ENCODE results near the gene APBA2.

Gene APBA2

DNA sequence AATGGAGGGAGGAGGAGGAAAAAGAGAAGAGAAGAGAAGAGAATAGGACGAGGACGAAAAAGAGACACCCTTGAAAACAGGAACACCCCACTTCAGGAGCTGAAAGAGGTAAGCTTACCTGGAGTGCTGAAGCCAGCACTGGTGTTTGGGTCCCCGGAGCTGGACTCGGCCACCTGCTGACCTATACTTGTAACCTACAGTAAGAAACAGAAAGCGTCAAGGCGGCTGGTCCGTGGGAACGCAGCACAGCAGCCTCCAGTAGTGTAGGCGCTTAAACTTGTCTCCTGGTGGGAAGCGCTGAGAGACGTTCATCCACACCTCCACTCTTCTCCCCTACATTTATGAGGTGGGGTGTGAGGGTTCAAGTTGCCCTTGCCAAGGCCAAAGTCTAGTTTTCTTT lies 242.9 kb downstream of the APBA2 start:
- DNase-seq, result no peak

DNA sequence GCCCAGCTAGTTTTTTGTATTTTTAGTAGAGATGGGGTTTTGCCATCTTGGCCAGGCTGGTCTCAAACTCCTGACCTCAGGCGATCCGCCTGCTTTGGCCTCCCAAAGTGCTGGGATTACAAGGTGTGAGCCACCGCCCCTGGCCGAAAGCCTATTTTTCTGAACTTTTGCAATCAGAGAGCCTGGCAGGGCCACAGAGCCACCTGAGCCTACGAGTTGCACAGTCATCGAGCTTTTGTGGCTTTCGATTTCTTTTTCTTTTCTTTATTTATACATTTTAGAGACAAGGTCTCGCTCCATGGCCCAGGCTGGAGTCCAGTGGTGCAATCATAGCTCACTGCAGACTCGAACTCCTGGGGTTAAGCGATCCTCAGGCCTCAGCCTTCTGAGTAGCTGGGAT lies 243.4 kb downstream of the APBA2 start:
- DNase-seq, result no peak

DNA sequence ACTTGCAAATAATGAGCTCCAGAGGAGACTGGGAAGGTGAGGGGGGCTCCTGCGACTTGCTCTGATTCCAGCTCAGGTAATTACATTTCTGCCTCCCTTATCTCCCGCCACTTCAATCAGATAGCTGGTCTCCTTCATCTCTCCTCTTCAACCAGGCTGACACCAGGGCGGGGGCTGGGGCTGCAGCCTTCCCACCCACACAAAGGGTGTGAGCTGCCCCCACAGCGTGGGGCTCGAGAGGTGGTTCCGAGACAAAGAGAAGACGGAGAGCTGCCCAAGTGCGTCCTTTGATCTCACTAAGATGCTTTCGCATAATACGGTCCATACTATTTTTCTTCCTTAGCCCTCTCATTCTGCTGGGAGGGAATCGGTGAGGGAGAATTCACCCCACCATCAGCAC lies 244.2 kb downstream of the APBA2 start:
- DNase-seq, result no peak

DNA sequence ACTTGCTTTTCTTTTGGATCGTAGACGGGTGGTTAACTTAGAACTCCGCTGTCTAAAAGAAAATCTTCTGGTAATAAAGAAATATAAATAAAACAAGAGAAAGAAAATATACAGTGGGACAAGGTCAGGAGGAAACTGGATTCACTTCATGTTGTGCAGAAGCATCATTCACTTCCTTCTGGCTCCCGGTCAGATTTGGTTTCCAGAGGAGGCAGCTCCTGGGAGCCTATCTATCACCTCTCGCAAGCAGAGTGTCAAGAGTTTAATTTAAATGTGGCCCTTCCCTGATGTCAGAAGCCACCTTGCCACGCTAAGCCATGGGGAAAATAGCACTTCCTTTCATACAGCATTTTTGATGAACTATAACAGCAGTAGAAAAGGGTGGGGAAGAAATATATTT lies 244.7 kb downstream of the APBA2 start:
- no peak for DNase-seq

DNA sequence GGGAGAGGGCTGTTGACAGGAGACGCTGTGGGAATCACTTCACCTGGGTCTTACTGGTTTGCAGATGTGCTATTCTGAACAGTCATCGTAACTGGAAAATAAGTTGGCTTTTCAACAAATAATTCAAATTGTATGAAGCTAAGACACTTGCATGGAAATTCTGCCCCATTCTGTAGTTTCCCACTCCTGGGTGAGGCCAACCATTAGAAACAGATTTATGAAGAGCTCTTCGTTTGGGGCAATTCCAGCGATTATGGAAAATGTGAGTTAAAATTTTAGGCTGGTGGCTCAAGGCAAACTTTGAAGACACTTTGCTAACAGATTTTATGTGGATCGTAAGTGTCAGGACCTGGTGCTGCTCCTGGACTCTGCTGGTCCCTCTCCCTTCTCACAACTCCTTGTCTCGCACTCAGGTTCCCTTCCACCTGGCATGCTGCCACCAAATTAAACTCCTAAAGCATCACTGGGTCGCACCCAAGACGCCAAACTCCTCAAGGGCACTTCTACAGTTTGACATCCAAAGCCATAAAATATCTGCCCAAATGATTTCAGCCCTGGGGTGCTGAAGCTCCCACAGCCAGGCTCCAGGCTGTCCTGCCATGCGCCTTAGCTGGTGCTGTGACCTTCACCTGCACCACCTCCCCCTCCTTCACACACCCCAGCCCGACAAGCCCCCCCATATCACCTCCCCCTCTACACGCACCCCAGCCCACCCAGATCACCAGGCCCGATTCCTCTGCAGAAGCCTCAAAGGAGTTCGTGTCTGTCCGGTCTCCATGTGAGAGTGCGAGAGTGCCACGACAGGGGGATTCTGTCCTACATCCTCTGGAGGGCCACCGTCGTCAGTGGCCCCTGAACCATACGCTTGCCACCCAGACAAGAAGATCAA lies 245.4 kb downstream of the APBA2 start:
- no peak for DNase-seq

DNA sequence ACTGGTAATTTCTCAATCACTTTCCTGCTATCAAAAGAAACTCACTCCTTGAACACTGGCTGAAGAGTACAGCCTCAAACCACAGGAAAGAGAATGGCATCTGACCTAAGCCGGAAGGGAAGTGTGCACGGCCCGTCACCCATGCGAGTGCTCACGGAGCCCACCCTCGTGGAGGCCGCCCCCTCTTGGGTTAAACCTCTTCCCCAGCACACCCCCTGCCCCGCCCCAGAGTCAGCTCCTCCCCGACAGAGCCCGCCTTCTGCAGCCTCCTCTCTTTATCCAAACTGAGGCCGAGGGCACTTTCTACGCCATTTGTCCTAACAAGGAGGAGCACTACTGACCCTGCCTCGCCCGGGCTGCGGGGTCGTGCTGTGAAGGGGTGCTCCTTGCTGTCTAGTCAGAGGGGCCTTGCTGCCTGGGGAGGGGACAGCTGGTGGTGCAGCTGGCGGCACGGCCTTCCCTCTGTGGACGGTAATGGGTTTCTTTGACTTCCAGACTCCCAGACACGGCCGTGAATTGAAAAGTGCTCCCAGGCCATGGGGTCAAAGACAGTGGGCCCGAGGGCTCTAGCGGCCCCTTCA lies 246.2 kb downstream of the APBA2 start:
- DNase-seq, result no peak

DNA sequence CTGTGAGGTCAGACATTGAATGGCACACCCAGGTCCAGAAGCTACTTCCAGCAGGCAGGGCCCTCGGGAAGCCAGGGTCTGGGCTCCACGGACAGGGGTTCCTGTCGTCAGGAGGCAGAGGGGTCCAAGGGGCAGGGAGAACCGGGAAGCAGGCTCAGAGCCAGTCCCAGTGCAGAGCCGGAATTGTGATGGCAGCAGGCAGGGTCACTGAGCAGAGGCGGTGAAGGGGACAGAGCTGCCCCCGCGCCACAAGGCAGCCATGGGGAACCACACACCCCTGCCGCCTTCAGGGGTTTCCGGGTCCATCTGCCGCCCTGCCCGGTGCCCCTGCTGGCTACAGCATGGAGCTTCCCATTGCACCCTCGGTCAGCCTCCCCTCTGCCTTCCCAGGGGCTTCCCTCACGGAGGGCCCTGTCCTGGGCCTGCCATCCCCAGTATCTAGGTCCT lies 247.0 kb downstream of the APBA2 start:
- DNase-seq, result no peak

DNA sequence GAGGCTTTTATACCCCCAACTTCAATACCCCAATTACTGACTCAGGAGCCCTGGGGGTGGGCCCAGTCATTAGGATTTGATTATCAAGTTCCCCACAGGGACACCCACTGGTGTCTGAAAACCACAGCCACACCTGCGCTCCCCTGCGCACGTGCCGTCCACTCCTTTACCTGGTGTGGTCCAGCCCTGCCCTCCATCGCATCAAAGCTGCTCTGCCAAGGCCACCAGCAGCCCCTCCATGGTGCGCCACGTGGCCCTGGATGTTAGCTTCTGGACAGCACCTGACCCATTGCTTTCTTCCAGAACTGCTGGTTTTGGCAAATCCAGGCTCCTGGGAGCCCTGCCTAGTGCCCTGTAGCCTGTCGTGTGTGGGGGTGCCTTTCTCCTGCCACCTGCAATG lies 247.5 kb downstream of the APBA2 start:
- DNase-seq, result no peak

DNA sequence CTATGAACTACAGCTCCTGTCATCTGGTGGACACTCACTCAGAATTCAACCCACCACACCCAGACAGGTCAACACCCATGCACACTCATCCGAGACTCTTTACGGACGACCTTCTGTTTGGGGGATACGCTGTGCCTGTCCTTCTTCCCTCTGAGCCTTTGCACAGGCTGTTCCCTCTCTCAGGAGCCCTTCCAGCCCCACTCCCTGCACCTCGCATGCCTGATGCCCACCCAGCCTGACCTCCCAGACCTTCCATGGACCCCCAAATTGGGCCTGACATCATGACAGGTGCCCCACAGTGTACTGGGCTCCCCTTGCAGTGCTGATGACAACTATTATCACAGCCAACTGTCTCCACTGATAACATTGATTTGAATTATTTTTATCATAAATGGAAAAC lies 248.0 kb downstream of the APBA2 start:
- no peak for DNase-seq

DNA sequence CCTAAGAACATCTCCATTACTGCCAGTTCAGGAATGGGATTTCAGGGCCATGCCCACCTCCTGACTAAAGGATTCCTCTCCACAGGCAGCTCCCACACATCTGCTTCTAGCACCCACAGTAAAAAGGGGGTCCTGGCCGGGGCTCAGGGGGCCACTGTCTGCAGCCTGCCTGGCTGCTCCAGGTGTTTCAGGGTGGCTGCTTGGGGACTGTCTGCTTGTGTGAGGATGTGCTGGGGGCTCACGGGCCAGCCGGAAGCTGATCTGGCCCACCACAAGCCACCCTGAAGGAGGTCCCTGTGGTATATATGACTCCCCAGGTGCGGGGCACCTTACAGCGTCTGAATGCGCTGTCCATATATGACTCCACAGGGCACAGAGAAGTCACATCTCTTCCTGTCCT lies 248.5 kb downstream of the APBA2 start:
- no peak for DNase-seq

DNA sequence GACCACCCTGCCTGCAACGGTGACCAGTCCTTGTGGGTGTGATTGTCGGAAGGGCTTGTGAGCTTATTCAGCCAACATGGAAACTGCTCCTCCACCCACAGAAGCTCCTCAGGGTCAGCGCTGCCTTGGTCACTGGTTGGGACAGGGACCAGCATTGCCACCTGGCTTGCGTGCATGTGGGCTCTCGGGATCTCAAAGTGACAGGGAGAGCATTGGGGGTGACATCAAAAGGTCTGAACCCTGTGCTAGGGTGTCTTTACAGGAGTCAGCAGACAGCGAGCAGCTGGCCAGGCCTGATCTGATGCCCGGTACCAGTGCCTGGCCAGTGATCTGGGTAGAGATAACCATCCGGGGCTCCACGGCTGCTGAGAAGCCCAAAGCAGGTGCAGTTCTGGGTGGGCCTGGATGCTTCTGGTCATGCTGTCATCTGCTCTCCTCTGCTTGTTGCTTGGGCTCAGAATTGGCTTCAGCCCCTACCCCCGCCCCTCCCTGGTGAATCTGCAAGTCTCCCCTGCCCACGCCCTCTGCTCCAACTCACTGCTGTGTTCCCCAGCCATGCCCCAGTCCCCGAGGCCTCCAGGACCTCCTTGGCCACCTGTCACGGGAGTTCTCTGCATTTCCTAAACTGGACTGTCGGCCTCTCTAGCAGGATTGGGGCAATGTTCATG lies 249.0 kb downstream of the APBA2 start:
- no peak for DNase-seq

DNA sequence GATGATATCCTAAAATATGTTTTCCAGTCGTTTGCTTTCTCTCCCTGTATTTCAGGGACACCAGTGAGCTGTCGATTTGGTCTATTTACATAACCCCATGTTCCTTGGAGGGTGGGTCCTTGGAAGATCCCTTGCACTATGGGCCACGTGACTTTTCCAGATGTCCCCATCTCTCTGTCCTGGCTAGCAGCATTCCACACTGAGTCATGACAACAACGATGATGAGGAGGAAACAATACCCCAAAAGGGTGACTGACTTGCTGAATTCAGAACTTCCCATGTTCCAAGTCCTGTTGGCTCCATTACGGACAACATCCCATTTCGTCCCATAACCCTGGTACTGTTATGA lies 249.5 kb downstream of the APBA2 start:
- no peak for DNase-seq

DNA sequence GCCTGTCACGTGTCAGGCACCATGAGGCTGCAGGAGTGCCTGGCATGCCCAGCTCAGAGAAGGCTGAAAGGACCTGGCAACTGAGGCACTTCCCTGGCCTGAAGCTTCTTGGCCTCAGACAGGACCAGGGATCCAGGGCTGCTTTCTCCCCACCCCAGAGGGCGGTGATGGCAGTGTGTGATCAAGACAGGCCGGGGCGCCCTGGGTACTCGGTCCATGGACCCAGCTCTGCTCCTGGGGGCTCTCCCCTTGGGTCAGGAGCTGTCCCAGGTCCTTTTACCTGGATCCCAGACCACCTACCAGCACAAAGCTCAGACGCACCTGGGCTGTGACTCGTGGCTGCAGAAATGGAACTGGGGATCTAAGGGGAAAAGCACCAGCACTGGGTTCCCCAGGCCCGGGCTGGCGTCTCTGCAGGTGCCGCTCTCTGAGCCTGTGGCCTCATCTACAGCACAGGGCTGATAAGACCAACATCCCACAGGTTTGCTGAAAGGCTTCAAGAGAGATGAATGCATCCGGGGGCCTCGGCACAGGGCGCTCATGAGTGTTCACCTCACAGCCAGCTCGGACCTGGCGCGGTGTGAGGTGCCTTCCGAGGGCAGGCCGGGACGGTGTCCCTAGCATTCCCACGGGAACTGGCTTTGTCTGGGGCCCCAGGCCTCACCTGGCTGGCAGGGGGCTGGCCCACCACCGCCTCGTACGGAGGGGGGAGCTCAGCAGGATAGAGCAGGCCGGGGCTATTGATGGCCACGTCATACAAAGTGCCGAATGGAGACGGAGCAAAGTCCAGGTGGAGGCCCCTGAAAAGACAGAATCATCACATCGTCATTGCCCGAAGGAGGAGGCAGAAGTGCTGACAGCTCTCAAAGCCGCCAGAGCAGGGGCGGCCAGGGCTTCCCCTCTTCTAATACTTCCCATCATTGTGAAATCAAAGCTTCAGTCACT lies 250.2 kb downstream of the APBA2 start:
- no peak for DNase-seq

DNA sequence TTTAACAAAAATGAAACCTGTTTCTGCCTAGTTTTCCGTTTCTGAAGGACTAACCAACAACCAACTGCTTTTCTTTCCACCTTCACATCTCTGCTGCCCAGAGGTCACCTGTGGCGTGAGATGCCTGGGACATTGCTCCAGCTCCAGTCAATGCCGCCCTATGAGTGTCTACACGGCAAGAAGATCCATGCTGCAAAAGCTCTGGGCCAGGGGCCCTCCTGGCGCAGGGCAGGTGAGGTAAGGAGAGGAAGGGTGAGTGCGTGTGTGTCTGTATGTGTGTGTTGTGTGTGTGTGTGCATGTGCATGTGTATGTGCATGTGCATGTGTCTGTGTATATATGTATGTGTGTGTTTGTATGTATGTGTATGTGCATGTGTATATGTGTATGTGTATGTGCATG lies 252.5 kb downstream of the APBA2 start:
- no peak for DNase-seq

DNA sequence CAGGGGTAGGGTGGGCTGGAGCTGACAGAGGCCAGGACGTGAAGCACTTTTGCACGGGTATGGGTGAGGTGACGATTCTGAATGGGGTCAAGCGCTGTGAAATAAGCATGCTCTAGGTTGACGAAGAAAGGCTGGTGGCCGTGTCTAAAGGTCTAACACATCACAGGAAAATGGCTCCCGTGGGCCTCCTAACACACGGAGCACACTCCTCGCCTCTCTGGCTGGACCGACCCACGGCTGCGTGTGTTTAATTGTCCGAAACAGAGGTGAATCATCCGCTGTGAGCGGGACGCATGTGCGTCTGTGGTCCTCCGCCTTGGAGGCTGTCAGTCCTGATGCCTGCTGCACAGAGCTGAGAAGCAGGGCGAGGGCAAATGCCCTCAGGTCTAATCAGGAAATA lies 253.3 kb downstream of the APBA2 start:
- DNase-seq, result no peak

DNA sequence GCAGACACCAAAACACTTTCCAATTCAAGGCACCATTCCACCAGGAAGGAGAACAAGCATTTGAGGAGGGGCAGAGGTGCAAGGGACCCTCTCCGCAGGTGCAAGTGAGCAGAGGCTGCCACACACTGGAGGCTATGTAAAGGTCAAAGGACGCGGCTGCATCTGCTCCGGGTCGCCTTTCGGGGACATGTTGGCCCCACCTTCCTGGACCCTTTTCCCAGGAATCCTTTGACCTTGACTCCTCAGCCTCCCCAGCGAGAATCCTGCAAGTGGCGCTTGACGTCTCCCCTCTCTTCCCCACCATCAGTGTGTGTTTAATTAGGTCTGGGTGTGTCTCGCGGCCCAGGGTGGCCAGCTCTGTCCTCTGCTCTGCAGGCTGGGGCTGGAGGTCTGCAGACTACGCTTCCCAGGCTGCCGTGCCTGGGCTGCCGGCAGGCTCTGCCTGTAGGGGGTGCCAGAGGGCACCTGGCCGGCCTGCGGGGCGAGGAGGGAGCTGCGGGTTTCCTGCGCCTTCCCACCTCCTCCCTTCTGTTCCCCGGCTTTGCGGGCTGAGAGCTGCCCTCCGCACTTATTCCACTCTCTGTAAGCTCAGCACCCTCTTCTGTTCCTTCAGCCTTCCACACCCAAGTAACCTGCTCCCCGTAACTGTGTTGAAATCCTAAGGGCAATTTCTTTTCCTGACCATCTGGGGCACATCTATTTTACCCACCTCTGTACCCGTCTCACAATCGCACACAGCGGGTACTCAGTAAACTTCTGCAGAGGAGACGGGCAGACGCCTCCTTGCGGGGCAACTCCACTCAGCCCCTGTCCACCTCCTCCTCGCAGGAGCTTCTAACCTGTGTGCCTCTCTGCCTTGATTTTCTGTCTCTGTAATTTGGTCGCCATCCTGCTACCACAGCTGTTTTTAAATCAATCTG lies 254.0 kb downstream of the APBA2 start:
- peak; percentile 55 to 63 for DNase-seq

DNA sequence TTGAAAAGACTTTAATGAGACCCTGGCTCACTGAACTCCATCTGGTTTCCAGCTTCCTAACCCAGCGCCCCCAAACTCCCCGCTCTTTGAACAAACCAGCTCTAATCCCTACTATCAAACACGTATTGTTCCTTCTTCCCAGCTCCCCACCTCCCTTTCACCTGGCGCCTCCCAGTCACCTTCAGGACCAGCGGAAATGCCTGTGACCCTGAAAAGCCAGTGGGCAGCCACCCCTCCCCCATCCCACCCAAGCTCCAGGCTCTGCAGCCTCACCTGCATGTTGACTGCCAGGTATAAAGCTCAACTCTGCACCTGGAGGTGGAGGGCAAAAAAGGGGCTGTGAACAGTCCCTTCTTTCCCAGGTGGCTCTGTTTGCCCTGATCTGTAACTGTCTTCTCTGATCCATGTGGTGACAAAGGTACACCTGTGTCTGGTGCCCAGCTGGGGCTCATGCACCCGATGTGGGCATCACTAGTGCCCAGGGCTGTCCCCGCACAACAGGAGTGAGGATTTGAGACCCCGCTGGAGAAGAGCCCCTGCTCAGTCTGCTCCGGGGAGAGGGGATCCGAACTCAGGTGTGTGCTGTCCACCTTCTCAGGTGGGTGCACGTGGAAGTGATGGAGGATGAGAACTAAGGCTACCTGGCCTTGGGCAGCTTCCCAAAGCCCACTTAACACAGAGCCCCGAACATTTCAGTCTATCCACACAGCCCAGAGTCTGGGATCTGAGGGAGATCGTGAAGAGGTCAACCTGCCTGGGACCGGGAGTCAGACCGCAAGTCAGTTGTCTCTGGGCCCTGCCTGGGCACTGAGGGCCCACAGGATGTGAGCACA lies 254.9 kb downstream of the APBA2 start:
- DNase-seq, result no peak

DNA sequence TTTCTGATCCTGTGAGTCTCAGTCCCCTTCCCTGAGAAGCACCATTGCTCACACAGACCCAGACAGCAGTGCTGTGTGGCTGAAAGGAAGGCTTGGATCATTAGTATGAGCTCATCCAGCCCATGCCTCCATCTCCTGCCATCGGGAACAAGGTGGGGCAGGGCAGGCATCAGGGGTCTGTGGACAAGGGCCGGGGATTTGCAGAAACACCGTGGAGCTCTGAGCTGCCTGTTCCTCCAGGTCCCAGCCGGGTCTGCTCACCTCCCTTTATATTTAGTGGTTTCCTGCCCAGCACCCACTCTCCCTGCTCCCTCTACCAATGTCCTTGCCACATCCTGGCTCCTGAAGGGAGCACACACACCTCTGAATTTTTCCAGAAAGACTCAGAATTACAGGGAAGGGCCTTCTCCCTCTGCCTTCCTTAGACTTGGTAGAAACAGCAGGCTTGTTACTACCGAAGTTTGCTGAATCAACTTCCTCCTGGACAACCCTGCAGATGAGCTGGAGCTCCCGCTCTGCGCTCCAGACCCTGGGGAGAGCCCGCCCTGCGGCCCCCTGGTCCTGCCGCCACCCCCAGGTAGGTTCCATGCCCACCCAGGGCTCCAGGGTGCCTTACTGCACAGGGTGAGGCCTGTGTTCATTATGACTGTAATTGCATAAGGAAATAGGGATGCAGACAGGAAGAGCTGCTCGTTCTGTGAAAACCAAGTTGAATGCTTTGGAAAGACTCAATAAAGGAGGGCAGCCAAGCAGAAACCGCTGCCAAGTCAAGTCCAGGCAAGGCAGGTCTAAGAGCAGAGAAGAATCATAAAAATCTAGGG lies 255.7 kb downstream of the APBA2 start:
- no peak for DNase-seq

DNA sequence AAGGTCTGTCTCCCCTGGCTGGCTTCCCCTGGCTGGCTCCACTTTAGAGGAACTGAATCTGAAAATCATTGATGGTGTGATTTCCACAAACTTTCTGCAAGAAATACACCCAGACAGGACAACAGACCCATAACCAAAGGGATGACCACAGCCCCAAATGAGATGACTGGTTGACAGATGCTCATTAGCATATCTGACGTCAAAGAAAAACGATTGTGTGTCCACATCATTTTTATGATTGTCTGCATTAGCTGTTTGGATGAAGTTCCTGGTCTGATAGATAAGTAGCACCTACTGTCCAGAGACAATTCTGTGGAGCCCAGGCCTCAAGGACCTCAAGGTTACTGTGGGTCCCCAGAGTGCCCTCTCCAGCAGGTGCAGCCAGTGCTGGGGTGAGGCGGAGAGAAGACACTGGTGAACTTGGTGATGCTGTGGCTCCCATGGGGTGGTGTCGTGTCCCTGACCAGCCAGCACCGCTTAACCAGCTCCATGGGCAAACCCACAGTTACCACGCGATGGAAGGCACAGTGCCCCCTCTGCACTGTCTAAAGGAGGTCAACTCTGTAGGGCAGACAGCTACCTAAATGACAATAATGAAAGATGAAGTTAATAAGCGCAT lies 256.5 kb downstream of the APBA2 start:
- DNase-seq, result no peak

DNA sequence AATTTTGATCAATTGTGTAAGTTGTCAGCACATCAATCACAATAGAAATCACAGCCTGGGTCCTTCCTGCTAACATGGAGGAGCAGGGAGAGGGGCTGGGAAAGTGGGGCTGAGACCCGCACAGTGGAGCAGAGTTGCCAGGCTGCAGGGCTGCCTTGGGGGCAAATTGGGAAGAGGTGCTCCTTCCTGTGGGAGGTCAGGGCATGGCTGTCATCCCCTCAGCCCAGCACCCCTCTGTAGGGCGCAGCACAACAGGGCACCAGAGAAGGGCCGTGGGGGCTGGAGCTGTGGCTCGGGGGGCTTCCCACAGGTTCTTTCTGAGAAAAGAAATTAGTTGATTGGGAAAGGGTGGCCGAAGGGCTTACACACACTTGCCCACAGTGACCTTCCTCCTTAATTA lies 257.5 kb downstream of the APBA2 start:
- no peak for DNase-seq
